A673 (cell line): ENCODE results near the gene DLGAP1. TPM values are rescaled to one million over a fixed set of nuclear protein-coding genes. Genes with fewer than 3 reads are reported as not detected.

Source experiments
- BruUV-seq: library from RNA; stranded (reverse); fragments of 400-500 nt; replicated peaks from 2 replicates; lab custom pipeline; 2021; lab: Mats Ljungman, UMichigan
- CTCF ChIA-PET: fragments of 300-600 bp; sonication (Branson Sonifier 250); formaldehyde crosslinking; loops from one replicate; lab custom pipeline; 2022; ENCODE audit warnings: antibody characterized with exemption; lab: Charles Lee
- POLR2A ChIA-PET: fragments of 300-600 bp; sonication (Branson Sonifier 250); formaldehyde crosslinking; loops from one replicate; lab custom pipeline; 2022; ENCODE audit warnings: antibody characterized with exemption; ENCODE audit not compliant: low non-redundant PET; lab: Charles Lee
- DNase-seq: peaks from one replicate; pipeline ENCODE4 v3.0.0-alpha.2; 2015; ENCODE audit warnings: low spot score
- H3K27ac ChIP-seq: fragments of 200-600 bp; sonication (generic); 2 replicates; pipeline ENCODE4 v1.5.1; 2016; ENCODE audit warnings: mixed run types, low read depth, mild to moderate bottlenecking, mixed read lengths, antibody characterized with exemption, low read length; ENCODE audit not compliant: poor library complexity, severe bottlenecking
- H3K27me3 ChIP-seq: fragments of 200-600 bp; sonication (generic); replicated peaks from 2 replicates; pipeline ENCODE4 v1.6.1; 2017; ENCODE audit warnings: mixed run types, low read depth, mild to moderate bottlenecking, mixed read lengths, antibody characterized with exemption, low read length; ENCODE audit not compliant: insufficient read depth, poor library complexity
- H3K36me3 ChIP-seq: fragments of 200-600 bp; sonication (generic); 2 replicates; pipeline ENCODE4 v1.6.1; 2016; ENCODE audit warnings: mixed run types, mild to moderate bottlenecking, mixed read lengths, antibody characterized with exemption, low read length; ENCODE audit not compliant: insufficient read depth, poor library complexity, severe bottlenecking
- H3K4me1 ChIP-seq: fragments of 200-600 bp; sonication (generic); 2 replicates; pipeline ENCODE4 v1.6.1; 2017; ENCODE audit warnings: mixed run types, mild to moderate bottlenecking, mixed read lengths, antibody characterized with exemption, low read length; ENCODE audit not compliant: insufficient read depth, poor library complexity, severe bottlenecking
- H3K4me3 ChIP-seq: fragments of 200-600 bp; sonication (generic); 2 replicates; pipeline ENCODE4 v1.5.1; 2016; ENCODE audit warnings: low read depth, mixed run types, mild to moderate bottlenecking, mixed read lengths, low read length; ENCODE audit not compliant: poor library complexity, severe bottlenecking
- H3K9me3 ChIP-seq: fragments of 200-600 bp; sonication (generic); 2 replicates; pipeline ENCODE4 v1.6.1; 2016; ENCODE audit warnings: mixed run types, low read depth, mild to moderate bottlenecking, mixed read lengths, antibody characterized with exemption, low read length; ENCODE audit not compliant: poor library complexity, severe bottlenecking
- CTCF ChIP-seq: fragments of 300-800, 200-600 bp; sonication (generic); conservative IDR thresholded peaks from 2 replicates; pipeline ENCODE4 v1.5.1; 2017; ENCODE audit warnings: low read depth, mild to moderate bottlenecking, antibody characterized with exemption, low read length, moderate library complexity, mixed read lengths
- EZH2 ChIP-seq: fragments of 200-600 bp; sonication (generic); IDR thresholded peaks from 2 replicates; pipeline ENCODE4 v1.6.1; 2017; ENCODE audit warnings: borderline replicate concordance, low read depth, mild to moderate bottlenecking, mixed read lengths, antibody characterized with exemption, low read length; ENCODE audit not compliant: poor library complexity, severe bottlenecking
- intact Hi-C: fragments of 100-400 bp; cut with micrococcal nuclease; formaldehyde crosslinking; loops from one replicate; pipeline ENCODE4 v1.10.0; 2022; ENCODE audit not compliant: unreplicated experiment
- total RNA-seq: library from RNA; stranded (reverse); gene quantifications from 2 replicates; pipeline ENCODE4 v1.2.3, GENCODE V29; 2021

DLGAP1 gene
- total RNA-seq, 1 experiment from 2014 or later: 135 TPM

- Histone ChIP-seq H3K36me3 (no peaks in the 10 kb centered on the region), H3K4me1 (peaks cover 9% of the 10 kb centered on the region), H3K27me3 (no peaks in the 10 kb centered on the region), H3K27ac (no peak overlapping the region), H3K9me3 (no peaks in the 10 kb centered on the region), H3K4me3 (no peak overlapping the region)
- no peak for DNase-seq
- TF ChIP-seq EZH2 (no peak), CTCF (no peak)
- ChIA-PET CTCF (no interaction called here), POLR2A (no interaction called here)
- intact Hi-C loops: no loop called here
- BruUV-seq: no TSS peak
These were observed 262.0 kb downstream of the DLGAP1 start for GRCh38 chr18:4193086-4193485.

GRCh38 chr18:4181882-4182568, 273.1 kb downstream of the DLGAP1 start:
- DNase-seq: no peak
- intact Hi-C loops: no loop called here
- ChIA-PET POLR2A (interaction anchor here (0.6 kb wide), 1 partner anchor 19 kb away, joined by 5 read pairs; no protein-coding TSS in a partner anchor), CTCF (no interaction called here)
- Histone ChIP-seq H3K4me1 (no peaks in the 10 kb centered on the region), H3K9me3 (no peaks in the 10 kb centered on the region), H3K27ac (no peak overlapping the region), H3K27me3 (no peaks in the 10 kb centered on the region), H3K4me3 (no peak overlapping the region), H3K36me3 (no peaks in the 10 kb centered on the region)
- no TSS peak for BruUV-seq
- TF ChIP-seq CTCF: 0 out of 2 replicates have a peak, but pooled peaks have one; percentile 20
- TF ChIP-seq EZH2: no peak

GRCh38 chr18:4181086-4181485, 274.0 kb downstream of the DLGAP1 start:
- no peak for DNase-seq
- TF ChIP-seq CTCF: no peak
- TF ChIP-seq EZH2: no peak
- H3K4me3 ChIP-seq: no peak overlapping the region
- H3K9me3 ChIP-seq: no peaks in the 10 kb centered on the region
- BruUV-seq: no TSS peak
- H3K27me3 ChIP-seq: no peaks in the 10 kb centered on the region
- no peaks in the 10 kb centered on the region for H3K4me1 ChIP-seq
- no peak overlapping the region for H3K27ac ChIP-seq
- intact Hi-C loops: no loop called here
- H3K36me3 ChIP-seq: no peaks in the 10 kb centered on the region
- ChIA-PET CTCF (no interaction called here), POLR2A (no interaction called here)
